Astrocyte (in vitro differentiated cells and primary cell): ENCODE data around the gene CBLC.

ENCODE experiments used
- CTCF ChIP-seq: IDR thresholded peaks from 2 replicates; pipeline ENCODE4 v1.5.1; 2011; ENCODE audit warnings: low read depth, mild to moderate bottlenecking, inconsistent platforms, low read length, moderate library complexity; ENCODE audit not compliant: insufficient read depth
- EZH2 ChIP-seq: IDR thresholded peaks from 2 replicates; pipeline ENCODE4 v1.6.1; 2012; ENCODE audit warnings: mild to moderate bottlenecking, low read length, inconsistent platforms; ENCODE audit not compliant: insufficient read depth

GRCh38 chr19:44819246-44819832, 41.6 kb downstream of the CBLC start:
- TF ChIP-seq CTCF (no peak), EZH2 (no peak)
